Stimulated activated memory B cell treated with anti-CD40 and anti-IgM and Interleukin-4, amounts not matched to agents 10 μg/mL and 1 μg/mL and 100 μg/mL, for 72 hours (primary cell): ENCODE measurements around the gene ATP1A1.

Experiments
- ATAC-seq: fragments of 150-1000 bp; cut with Tn5 transposase; 2 replicates; pipeline ENCODE4 v1.10.0; 2021
- H3K27ac Mint-ChIP-seq: one replicate; pipeline ENCODE4 v1.8.0; 2022; ENCODE audit warnings: mild to moderate bottlenecking, mixed read lengths
- H3K27me3 Mint-ChIP-seq: one replicate; pipeline ENCODE4 v1.8.0; 2022; ENCODE audit warnings: mixed read lengths
- H3K36me3 Mint-ChIP-seq: one replicate; pipeline ENCODE4 v1.8.0; 2022; ENCODE audit warnings: mixed read lengths
- H3K4me1 Mint-ChIP-seq: one replicate; pipeline ENCODE4 v1.8.0; 2022; ENCODE audit warnings: mixed read lengths
- H3K4me3 Mint-ChIP-seq: one replicate; pipeline ENCODE4 v1.8.0; 2022; ENCODE audit warnings: mild to moderate bottlenecking, moderate library complexity, mixed read lengths
- H3K9me3 Mint-ChIP-seq: one replicate; pipeline ENCODE4 v1.8.0; 2022; ENCODE audit warnings: mixed read lengths

Gene ATP1A1

DNA sequence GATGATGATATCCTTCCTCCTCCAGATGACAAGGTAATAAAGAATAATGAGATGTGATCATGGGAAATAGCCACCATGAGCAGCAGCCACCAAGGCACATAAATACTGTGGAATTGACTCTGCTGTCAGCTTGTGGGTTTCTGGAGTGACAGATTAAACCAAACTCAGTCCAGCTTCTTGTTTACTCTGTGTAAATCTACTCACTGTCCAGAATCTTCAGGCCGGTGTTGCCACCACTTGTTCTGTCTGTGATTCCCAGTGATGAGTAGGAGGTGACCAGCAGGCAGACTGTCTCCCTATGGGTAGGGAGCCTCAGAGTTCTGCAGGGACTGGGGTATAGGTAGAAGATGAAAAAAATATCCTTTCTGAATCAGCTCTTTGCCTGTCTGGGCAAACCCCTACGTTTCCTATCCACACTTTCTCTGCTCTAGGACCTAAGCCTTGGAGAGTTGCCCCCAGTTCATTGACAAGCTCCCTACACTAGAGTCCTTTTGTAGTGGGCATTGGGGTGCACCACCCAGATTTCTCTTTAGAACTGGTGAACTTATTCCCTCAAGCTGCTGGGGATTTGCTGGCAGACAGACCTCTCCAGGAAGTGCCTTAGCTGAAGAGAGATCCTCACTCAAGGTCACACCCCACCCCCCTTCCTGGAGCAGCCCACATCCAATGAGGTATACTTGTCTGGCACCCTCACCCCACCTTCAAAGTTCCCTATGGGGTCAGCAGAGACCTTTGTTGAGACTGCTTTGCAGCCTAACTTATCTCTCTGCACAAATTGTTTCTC, 47.6 kb downstream of the ATP1A1 start:
- Mint-ChIP-seq H3K36me3 (no peaks in the 10 kb centered on the region), H3K27me3 (no peaks in the 10 kb centered on the region), H3K4me3 (no peak overlapping the region), H3K4me1 (peaks cover 18% of the 10 kb centered on the region), H3K9me3 (no peaks in the 10 kb centered on the region), H3K27ac (no peak overlapping the region)
- no peak for ATAC-seq

DNA sequence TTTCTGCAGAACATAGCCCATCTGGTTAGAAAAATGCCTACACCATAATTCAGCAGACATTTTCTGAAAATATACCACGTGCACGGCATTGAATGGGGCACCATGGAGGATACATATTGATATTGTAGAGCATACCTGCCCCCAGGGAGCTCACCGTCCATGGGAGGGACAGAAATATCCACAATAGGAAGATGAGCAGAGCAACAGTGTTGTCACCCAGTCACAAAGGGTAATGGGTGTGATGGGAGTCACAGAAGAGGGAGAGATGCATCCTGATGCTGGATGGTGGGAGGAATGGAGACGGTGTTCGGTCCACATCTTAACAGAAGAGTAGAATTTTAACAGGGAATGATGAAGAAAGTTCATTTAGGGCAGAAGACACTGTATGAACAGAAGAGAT, 51.4 kb downstream of the ATP1A1 start:
- Mint-ChIP-seq H3K9me3 (no peaks in the 10 kb centered on the region), H3K4me3 (no peak overlapping the region), H3K27ac (no peak overlapping the region), H3K27me3 (no peaks in the 10 kb centered on the region), H3K36me3 (no peaks in the 10 kb centered on the region), H3K4me1 (no peaks in the 10 kb centered on the region)
- no peak for ATAC-seq

DNA sequence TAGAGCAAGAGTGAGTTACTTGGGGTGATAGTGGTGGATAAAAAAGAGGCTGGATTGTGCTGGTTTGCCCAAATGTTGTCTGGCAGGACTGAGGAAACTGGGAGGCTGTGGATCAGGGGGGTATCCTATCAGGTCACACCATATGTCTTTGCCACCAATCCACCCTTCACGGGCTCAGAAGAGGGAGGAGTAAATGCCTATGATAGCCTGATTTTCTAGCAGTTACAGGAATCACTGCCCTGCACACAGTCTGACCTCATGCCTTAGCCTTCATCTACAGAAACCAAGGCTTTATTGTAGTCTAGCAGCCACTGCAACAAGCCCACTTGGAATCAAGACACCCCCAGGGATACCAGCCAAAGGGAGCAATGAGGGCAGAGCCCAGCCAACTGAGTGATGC, 51.8 kb downstream of the ATP1A1 start:
- Mint-ChIP-seq H3K36me3 (no peaks in the 10 kb centered on the region), H3K4me3 (no peak overlapping the region), H3K27me3 (no peaks in the 10 kb centered on the region), H3K4me1 (no peaks in the 10 kb centered on the region), H3K27ac (no peak overlapping the region), H3K9me3 (no peaks in the 10 kb centered on the region)
- no peak for ATAC-seq

GRCh38 chr1:116425987-116426386, 52.9 kb downstream of the ATP1A1 start:
- Mint-ChIP-seq H3K36me3 (no peaks in the 10 kb centered on the region), H3K27ac (no peak overlapping the region), H3K4me3 (no peak overlapping the region), H3K27me3 (no peaks in the 10 kb centered on the region), H3K4me1 (no peaks in the 10 kb centered on the region), H3K9me3 (no peaks in the 10 kb centered on the region)
- ATAC-seq, result peak; percentile 12

- ATAC-seq, result peak; percentile 31
- Mint-ChIP-seq H3K27ac (no peak overlapping the region), H3K27me3 (no peaks in the 10 kb centered on the region), H3K4me3 (no peak overlapping the region), H3K9me3 (no peaks in the 10 kb centered on the region), H3K36me3 (no peaks in the 10 kb centered on the region), H3K4me1 (no peaks in the 10 kb centered on the region)
Observed at GRCh38 chr1:116426401-116426800, 53.4 kb downstream of the ATP1A1 start.

- Mint-ChIP-seq H3K4me1 (no peaks in the 10 kb centered on the region), H3K9me3 (no peaks in the 10 kb centered on the region), H3K27ac (no peak overlapping the region), H3K27me3 (no peaks in the 10 kb centered on the region), H3K4me3 (no peak overlapping the region), H3K36me3 (no peaks in the 10 kb centered on the region)
- ATAC-seq, result no peak
Observed at GRCh38 chr1:116428576-116428975, 55.5 kb downstream of the ATP1A1 start.

GRCh38 chr1:116429821-116430374, 56.9 kb downstream of the ATP1A1 start:
- Mint-ChIP-seq H3K36me3 (no peaks in the 10 kb centered on the region), H3K4me1 (no peaks in the 10 kb centered on the region), H3K27ac (no peak overlapping the region), H3K27me3 (no peaks in the 10 kb centered on the region), H3K9me3 (no peaks in the 10 kb centered on the region), H3K4me3 (no peak overlapping the region)
- ATAC-seq, result no peak

DNA sequence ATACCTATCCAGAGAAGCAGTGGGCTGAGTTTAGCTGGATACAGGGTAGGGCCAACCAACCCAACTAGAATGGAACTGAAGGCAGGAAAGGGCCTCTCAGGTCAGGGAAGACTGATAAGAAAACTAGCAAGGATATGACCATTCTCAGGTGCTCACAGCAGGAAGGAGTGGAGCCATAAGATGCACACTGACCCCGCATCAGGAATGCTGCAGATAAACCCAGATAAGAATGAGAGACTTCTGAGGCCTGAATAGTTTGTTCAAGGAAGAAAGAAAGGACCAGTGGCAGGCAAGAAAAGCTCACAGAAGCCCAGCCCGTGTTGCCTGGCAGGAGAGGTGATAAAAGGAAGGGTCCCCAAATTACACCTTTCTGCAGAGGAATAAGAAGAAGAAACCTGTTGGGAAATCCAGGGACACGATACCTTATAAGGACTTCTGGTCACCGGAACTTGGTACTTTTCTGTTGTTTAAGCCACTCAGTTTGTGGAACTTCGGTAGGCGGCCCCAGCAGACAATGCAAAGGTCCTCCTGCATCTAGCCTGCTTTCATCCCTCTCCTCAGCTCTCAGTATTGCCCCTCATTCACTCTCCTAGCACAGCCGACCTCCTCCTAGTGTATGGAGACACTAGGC, 58.9 kb downstream of the ATP1A1 start:
- no peaks in the 10 kb centered on the region for H3K9me3 Mint-ChIP-seq
- H3K36me3 Mint-ChIP-seq, result no peaks in the 10 kb centered on the region
- H3K27me3 Mint-ChIP-seq, result no peaks in the 10 kb centered on the region
- H3K4me3 Mint-ChIP-seq, result no peak overlapping the region
- H3K4me1 Mint-ChIP-seq, result no peaks in the 10 kb centered on the region
- ATAC-seq, result no peak
- H3K27ac Mint-ChIP-seq, result no peak overlapping the region

DNA sequence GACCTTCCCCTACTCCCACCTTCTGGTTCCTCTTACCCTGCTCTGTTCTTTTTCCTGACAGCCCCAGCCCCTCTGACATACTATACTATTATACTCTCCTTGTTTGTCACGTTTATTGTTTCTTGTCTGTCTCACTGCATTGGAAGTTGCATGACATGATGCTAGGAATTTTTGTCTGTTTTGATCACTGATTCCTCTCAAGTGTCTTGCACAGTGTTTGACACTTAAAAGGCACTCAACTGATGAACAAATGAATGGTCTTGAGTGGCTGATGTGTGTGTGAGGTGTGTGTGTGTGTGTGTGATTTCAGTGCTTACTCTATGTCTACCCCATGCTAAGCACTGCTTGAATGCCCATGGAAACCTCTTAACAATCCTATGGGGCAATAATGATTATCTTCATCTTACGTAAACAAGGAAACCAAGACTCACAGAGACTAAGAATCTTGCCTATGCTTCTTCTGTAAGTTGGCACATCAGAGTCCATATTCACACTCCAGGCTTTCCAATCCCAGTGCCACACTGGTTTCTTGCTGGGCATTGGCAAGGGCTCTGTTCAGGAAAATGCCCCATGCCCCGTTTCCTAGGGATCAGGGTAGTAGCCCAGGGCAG, 59.7 kb downstream of the ATP1A1 start:
- Mint-ChIP-seq H3K27ac (no peak overlapping the region), H3K4me1 (no peaks in the 10 kb centered on the region), H3K4me3 (no peak overlapping the region), H3K9me3 (no peaks in the 10 kb centered on the region), H3K27me3 (no peaks in the 10 kb centered on the region), H3K36me3 (no peaks in the 10 kb centered on the region)
- ATAC-seq, result no peak

DNA sequence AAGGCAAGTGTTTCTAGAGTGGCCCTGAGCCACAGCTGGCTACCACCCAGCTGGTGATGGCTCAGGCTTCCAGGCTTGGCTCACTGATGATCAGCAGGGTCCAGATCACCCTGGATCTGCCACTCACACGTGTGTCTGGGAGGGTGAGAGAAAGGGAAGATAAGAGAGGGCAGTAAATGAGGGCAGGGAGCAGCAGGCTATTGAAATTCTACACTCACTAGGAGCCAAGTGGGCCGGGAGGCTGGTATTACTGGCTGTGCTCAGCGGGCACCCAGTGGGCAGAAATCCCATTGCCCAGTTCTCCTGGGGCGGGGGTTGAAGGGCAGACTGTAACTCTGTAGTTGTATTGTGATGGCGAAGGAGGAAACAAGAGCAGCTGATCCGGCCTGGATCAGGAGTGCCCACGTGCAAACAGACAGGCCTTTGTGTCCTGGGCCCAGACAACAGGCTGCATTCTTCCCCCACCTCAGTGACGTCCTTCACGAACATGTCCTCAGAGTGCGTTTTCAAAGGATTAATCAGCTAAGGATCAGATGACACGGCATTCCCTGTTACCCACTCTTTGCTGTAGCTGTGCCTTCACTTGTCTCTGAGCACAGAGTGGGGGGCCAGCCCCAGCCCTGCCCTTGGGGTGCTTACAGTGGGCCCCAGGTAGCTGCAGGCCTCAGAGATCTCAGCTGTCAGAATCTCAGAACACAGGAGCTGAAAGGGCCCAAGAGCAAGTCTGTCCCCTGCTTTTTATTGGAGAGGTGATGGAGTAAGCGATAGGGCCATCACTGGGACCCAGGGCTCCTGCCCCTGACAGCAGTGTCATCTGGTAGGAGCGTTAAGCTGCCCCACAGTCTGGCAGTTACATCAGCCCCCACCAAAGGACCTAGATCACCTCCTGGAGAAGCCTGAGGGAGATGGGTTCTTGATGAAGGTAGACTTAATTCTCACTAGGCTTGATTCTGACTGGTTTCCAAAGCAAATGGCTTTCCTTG, 60.5 kb downstream of the ATP1A1 start:
- ATAC-seq, result peak; percentile 41
- Mint-ChIP-seq H3K9me3 (no peaks in the 10 kb centered on the region), H3K27me3 (no peaks in the 10 kb centered on the region), H3K36me3 (no peaks in the 10 kb centered on the region), H3K27ac (no peak overlapping the region), H3K4me1 (no peaks in the 10 kb centered on the region), H3K4me3 (no peak overlapping the region)

DNA sequence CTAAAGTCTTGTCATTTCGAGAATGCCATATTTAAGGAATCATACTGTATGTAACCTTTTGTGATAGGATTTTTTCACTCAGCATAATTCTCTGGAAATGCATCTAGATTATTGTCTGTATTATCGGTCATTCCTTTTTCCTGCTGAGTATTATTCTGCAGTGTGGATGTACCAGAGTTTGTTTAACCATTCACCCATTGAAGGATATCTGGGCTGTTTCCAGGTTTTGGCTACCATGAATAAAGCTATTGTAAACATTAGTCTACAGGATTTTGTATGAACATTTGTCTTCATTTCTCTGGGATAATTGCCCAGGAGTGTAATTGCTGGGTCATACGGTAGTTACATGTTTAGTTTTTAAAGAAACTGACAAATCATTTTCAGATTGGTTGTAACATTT, 61.8 kb downstream of the ATP1A1 start:
- H3K27me3 Mint-ChIP-seq, result no peaks in the 10 kb centered on the region
- ATAC-seq, result no peak
- H3K9me3 Mint-ChIP-seq, result no peaks in the 10 kb centered on the region
- H3K4me1 Mint-ChIP-seq, result no peaks in the 10 kb centered on the region
- H3K27ac Mint-ChIP-seq, result no peak overlapping the region
- H3K4me3 Mint-ChIP-seq, result no peak overlapping the region
- H3K36me3 Mint-ChIP-seq, result no peaks in the 10 kb centered on the region

DNA sequence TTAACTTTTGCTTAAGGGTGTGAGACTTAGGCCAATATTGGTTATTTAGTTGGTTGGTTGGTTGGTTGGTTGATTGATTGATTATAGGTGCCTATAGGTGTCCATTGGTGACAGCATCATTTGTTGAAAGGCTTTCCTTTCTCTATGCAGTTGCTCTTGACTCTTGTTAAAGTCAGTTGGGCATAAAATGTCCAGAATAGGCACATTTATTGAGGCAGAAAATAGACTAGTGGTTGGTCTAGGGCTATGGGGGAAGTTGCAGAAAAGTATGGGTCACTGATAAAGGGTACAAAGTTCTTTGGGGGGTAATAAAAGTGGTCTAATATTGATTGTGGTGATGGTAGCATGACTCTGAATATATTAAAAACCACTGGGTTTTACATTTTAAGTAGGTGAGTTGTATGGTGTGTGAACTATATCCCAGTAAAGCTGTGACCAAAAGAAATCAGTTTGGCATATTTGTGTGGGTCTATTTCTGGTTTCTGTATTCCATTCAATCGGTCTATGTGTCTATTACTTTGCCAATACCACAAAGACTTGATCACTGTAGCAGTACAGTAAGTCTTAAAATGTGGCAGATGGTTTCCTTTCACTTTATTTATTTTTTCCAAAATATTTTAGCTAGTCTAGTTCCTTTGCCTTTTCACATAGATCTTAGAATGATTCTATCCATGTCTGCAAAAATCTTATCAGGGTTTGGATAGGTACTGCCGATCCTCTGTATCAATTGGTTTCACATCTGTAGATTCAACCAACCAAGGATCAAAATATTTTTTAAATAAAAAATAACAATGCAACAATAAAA, 63.0 kb downstream of the ATP1A1 start:
- ATAC-seq, result no peak
- no peaks in the 10 kb centered on the region for H3K27me3 Mint-ChIP-seq
- no peaks in the 10 kb centered on the region for H3K4me1 Mint-ChIP-seq
- no peaks in the 10 kb centered on the region for H3K9me3 Mint-ChIP-seq
- no peak overlapping the region for H3K27ac Mint-ChIP-seq
- no peak overlapping the region for H3K4me3 Mint-ChIP-seq
- H3K36me3 Mint-ChIP-seq, result no peaks in the 10 kb centered on the region

DNA sequence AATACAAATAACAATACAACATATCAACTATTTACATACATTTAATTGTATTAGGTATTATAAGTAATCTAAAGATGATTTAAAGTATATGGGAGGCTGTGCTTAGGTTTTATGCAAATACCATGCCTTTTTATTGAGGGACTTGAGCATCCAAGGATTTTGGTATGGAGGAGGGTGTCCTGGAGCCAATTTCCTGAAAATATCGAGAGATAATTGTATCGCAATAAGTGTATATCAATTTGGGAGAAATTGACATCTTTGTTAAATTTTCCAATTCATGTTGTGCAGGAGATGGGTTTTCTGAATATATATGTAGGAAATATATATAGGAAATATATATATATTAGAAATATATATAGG, 63.5 kb downstream of the ATP1A1 start:
- Mint-ChIP-seq H3K27me3 (no peaks in the 10 kb centered on the region), H3K36me3 (no peaks in the 10 kb centered on the region), H3K27ac (no peak overlapping the region), H3K4me3 (no peak overlapping the region), H3K9me3 (no peaks in the 10 kb centered on the region), H3K4me1 (no peaks in the 10 kb centered on the region)
- no peak for ATAC-seq

DNA sequence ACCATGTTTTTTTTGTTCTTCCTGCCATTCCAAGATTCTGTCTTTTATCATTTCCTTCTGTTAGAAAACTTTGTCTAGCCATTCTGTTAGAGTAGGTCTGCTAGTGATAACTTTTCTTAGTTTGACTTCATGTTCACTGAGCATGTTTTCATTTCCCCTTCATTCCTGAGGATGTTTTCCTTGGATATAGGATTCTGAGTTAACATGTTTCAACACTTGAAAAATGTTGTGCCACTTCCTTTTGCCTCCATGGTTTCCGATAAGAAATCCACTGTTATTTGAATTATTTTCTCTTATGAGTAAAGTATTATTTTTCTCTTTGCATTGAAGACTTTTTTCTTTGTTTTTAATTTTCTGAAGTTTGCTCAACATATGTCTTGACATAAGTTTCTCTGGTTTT, 66.7 kb downstream of the ATP1A1 start:
- Mint-ChIP-seq H3K27me3 (peaks cover 8% of the 10 kb centered on the region), H3K36me3 (peaks cover 6% of the 10 kb centered on the region), H3K4me1 (no peaks in the 10 kb centered on the region), H3K27ac (no peak overlapping the region), H3K9me3 (no peaks in the 10 kb centered on the region), H3K4me3 (no peak overlapping the region)
- ATAC-seq, result no peak
